ENCODE measurements around the gene IGSF21.
"Not testable (repeated sequence)": the region's sequence is repeated elsewhere in the genome, so short reads cannot be mapped to it uniquely, and the experiment has no call there.

Gene IGSF21

DNA sequence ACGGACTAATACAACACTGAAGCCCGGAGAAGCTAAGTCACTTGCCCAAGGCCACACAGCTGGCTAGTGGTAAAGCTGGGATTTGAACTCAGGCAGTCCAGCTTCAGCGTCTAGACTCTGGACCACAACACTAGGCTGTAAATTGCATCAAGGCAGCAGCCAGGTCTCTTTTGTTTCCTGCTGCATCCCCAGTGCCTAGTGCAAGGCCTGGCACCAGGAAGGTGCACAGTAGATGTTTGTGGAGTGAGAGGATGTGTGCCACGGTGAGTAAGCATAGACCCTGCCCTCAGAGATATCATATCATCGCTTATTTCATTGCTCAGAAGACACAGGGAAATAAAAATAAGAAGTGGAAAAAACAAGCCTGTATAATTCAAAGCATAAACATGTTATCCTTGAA lies 40.9 kb downstream of the IGSF21 start:
- DNase-seq = no peak

DNA sequence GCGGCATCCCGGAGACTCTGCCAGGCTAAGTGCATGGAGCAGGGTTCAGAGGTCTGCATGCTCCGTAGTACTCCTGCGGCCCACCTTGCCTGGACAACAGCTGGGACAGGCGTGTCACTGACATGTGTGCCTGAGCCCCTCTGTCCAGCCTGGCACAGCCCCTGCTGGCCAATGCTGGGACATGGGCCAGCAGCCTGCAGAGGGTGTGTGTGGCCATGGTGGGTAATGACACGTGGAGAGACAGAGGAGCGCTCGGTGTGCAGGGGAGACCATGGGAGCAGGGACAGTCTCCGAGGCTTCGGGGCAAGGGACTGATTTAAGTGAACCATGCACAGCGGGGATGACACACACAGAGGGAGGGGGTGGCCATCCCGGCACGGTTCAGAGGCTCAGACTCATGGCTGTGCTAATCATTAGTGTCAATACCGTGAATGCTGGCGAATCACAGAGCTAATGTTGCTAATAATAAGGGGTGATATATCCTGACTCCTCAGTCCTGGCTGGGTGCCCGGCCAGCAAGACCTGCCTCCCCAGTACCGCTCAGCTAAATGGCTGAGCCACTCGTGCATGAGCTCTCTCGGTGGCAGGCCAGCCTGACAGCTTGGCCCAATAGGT lies 41.5 kb downstream of the IGSF21 start:
- DNase-seq = no peak

DNA sequence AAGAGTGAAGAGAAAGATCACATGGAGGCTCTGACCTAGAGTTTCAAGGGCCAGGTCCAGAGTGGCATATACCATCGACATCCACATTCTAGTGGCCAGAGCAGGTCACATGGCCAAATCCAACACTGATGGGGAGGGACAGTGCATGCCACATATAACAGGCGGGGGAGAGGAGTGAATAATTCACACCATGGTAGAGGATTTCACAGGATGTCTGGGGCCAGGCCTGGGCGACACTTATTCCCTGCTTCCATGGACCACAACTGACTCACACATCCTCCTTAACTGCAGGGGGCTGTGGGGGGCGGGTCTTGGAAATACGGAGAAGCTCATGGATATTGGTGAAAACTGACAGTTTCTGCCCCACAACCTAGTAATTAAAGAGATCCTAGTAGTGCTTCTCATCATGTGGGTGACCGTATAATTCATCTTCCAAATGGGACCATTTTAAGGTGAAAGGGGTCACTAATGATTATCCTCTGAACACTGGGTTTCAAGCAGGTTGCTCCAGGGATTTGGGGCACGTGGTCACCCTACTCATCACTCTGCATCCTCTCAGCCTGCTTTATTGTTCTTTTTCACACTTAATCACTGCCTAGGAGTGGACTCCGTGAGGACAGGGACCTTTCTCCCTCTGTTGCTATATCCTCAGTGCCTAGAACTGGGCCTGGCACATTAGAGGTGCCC lies 44.0 kb downstream of the IGSF21 start:
- no peak for DNase-seq

DNA sequence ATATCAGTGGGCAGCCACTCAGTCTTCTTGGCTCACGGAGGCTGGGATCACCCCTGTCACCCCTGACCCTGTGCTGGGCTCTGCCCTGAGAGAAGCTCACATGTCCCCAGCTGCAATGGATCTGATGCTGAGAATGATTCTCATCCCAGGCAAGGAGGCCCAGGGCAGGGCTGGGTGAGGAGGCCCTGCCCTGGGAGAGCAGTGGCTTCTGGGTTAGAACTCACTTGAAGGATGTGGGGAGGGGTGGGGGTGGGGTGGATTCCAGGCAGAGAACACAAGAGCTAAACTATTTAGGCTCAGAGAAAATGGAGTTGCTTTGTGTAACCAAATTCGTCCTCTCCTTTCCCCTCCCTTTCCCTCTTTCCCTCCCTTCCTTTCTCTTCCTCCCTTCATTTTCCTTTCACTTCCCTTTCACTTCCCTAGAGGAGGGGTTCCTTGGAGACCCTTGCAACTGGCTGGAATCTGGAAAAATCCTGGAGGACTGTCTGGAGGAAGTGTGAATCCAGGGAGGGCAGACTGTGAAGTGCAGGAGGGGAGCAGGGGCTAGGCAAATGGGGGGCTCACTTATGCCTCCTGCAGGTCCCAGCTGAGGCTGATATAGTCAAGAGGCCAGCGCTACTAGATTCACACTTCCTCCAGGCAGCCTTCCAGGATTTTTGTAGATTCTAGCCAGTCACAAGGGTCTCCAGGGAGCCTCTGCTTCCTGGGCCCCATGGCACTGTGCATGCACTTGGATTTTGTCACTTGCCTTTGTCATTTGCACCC lies 47.0 kb downstream of the IGSF21 start:
- DNase-seq = no peak

DNA sequence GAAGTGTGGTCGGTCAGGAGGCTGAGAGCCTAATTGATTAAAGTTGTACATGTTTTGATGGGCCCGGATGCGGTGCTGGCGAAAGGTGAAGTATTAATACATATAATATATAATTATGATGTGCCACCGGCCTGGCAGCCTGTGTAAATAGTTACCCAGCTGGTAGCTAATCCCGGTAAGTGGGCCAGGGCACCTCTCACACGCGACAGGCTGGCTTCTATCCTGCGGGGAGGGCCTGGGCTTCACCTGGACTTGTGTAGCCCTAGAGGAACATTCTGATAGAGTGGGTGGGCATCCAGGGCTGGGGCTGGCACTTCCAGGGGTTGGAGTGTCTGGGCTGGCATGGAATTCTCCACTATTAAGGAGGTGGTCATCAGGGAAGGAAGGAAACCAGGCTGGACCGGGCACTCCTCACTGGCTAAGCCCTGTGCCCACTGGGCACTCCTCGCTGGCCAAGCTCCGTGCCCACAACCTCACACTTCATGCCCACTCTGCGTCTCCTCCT lies 48.3 kb downstream of the IGSF21 start:
- no peak for DNase-seq

DNA sequence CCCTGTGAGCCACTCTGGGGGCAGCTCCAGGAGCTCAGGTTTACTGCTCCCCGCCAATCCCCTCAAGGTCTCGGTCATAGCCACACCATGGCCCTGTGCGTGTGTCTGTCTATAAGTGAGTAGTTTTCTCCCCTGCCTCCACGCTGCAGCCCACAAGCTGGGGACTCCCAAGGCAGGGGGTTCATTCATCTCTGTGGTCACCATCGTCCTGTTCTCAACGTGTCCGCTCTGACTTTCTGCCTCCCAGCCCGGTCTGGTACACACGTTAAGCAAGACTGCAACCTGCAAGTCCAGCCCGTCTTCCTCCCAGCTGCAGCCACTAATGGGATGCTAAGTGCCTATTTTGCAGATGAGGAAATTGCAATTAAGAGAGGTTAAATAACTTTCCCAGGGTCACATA lies 49.8 kb downstream of the IGSF21 start:
- no peak for DNase-seq

DNA sequence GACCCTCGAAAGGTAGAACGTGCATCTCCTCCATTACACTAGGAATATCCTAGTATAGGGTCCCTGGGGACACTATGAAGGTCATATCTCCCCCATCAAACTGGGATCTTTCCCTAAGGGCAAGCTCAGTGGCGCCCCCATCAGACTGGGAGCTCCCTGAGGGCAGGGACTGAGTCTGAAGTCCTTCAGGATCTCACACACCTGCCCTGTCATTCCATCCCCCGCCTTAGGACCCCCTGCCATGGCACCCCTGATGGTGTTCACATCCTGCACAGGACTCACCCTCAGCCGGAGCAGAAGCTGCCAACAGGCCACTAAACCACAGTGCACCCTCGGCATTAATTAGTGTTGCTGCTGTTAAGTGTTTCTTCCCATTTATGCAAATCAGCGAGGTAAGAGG lies 50.4 kb downstream of the IGSF21 start:
- no peak for DNase-seq

DNA sequence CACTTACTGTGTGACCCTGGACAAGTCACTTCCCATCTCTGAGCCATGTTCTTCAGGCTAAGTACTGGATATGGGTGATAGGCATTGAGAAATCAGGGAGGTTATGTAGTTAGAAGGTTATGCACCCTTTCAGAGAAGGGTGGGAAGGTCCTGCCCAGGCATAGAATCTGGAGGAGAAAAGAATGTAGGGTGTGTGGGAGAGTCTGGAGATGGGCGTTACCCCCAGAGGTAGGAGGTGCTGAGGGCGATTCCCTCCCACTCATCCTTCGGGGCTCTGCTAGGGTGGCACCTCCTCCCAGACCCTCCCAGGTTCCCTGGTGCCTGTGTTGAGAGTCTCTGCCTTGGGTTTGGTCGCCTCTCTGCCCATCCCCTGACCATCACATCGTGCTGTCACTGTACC lies 51.1 kb downstream of the IGSF21 start:
- DNase-seq = no peak

DNA sequence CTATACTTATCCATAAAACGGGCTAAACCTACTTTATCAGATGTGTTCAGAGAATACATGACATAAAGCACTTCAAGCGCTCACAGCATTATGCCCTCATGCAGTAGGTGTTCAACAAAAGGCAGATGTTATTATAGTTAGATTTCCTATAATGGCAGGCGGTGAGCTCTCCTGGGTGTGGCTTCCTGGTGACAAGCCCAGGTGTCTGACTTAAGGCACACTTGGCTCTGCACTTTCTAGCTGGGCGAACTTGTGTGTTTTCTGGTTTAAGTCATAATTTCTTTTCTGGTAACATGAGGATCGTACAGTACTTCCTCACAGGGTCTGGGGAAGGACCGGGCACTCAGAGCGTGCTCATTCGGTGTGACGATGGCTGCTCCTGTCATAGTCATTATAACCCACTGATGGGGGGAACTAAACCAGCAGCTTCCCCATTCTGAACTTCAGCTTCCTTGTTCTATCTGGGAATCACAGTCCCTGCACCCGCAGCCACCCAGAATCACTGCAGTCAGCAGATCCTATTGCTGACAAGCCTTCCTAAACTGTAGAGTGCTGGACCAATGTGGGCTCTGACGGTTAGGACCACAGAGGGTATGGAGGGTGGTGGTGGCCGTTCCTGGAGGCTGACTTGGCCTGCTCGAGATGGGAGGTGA lies 52.8 kb downstream of the IGSF21 start:
- no peak for DNase-seq

DNA sequence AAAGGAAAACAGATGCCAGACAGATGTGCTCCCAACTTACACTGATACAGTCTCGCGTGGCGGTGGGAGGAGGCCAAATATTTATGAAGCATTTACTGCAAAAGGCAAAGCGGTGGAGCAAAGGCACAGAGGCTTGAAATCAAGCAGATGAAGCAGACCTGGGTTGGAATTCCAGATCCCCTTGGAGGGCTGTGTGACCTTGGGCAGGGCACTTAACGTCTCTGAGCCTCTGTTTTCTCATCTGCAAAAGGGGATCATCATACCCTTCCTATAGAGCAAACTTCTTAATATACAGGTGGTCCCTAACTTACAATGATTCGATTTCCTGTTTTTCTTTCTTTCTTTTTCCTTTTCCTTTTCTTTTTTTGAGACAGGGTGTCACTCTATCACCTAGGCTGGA lies 54.1 kb downstream of the IGSF21 start:
- no peak for DNase-seq

DNA sequence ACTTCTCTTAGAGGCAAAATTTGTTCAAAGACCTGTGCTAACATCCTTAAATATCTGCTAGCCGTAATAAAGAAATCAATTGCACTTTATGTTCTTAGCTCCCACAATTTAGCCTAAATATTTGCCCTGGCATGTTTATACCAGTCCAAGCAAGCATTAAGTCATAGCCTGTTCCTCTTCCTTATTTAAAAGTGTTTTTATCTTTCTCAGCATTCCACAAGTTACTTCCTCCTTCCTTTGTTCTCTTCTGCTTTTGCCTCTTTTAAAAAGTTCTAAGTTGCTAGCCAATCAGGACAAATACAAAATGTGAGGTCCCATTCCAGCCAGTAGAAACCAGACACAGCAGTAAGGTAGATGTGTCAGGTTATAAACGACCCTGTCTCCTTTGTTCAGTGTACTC lies 58.0 kb downstream of the IGSF21 start:
- not testable (repeated sequence) for DNase-seq

DNA sequence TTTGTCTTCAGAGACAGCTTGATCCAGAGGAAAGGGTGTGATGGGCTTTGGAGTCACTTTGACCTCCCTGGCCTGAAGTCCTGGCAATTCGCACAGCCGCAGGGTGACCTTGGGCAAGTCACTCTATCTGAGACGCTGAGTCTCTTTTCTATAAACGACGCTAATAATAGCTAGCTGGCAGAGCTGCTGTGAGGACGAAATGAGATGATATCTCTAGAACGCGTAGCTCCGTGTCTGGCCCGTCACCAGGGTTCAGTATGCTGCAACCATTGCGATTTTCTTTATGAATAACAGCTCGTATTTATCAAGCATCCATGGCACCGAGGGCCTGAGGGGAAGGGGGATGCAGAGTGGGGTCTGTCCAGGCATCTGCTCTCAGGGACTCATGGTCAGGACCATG lies 58.7 kb downstream of the IGSF21 start:
- no peak for DNase-seq

DNA sequence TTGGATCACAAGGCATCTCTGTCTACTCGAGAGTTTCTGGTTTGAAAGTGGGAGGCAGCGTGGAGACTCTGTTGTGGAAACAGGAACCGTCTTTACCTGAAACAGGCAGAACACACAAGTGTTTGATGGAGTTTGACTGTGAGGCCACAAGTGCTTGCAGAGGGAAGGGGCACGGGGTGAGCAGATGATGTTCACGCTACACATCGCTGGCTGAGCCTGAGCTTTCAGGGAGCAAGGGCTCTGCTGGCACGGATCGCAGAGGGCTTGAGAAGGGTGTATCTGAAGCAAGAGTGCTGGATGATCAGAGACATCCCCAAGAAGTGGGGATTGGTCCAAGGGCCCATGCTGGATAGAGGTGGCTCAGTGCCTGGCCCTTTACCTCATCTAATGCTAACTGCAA lies 59.3 kb downstream of the IGSF21 start:
- no peak for DNase-seq

DNA sequence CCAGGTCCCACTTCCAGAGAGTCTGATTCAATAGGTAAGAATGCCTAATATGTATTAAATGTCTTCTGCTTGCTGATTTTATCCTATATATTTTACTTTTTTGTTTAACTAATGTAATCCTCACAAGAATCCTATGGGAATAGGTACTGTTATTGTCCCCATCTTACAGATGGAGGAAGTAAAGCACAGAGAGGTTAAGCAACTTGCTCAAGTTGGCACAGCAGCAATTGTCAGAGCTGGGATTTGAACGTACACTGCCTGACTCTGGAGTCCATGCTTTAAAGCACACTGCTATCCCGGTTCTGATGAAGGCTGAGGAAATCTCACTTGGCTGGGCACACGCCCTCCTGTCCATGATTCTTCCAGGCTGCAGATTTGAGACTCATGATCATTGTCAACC lies 62.8 kb downstream of the IGSF21 start:
- DNase-seq = no peak

DNA sequence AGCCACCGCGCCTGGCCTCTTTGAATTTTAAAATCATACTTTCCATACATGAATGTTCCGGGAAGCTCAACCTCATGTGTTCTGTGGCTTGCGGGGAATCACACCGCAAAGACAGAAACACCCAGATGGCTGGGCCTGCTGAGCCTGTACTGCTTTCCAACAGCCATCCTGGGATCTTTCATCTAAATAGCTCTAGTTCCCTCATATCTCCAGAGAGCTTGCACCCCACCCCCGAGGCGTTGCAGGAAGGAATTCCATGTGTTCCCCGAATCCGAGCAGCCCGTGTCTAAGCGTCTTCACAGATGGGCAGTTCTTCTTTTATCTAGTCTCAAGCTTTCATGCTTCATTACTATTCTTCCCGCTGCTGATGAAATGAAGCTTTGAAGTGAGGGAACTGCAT lies 66.4 kb downstream of the IGSF21 start:
- DNase-seq = no peak

DNA sequence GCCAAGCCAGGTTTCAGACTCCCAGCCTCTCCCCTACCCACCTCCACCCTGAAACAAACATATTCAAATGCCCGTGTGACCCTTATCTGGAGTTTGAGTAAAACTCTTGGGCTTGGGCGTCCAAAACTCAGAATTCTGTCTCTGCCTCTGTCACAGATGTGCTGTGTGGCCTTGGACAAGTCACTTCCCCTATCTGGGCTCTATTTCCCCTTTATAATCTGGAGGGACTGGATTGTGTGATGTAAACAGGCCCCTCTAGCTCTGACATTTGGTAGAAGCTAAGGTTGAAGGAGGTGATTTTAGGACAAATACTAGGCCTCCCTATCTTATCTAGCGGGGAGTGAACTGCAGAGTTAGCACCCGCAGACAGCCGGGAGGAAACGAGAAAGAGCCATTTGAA lies 67.5 kb downstream of the IGSF21 start:
- DNase-seq = no peak

DNA sequence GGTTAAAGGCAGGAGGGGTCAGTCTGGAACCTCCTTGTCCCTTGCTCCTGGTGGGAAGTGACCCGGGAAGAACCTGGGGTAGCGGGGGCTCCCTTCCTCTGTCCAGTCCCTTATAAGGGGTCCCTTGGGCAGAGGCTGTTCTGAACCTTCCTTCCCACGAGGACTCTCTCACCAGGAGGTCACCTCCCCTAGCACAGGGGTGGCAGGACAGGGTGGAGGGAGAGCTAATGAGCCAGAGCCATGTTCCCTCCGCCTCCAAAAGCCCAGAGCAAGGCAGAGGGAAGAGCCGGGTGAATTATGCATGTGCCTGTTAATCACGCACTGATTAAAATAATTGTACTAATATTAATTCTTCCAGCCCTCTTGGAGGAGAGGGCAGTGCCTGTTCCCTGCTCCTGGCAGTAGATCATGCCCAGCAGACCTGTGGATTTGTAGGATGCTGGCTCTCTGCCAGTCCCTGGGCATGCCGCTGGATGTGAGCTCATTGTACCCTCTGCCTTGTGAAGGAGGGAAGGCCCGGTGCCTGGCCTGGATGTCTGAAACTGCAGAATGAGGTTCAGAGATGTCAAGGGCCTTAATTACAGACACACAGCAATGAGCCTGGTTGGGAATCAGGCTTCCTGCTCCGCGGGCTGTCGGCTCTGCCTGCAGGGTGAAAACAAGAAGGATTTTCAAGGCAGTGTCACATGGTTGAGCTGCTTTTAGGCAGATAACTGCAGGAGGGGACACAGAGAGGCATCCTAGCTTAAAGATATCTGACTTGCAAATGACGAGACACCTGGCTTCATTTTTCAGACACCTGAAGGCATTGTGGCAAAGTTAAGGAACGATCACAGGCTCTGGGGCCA lies 68.2 kb downstream of the IGSF21 start:
- DNase-seq = no peak

DNA sequence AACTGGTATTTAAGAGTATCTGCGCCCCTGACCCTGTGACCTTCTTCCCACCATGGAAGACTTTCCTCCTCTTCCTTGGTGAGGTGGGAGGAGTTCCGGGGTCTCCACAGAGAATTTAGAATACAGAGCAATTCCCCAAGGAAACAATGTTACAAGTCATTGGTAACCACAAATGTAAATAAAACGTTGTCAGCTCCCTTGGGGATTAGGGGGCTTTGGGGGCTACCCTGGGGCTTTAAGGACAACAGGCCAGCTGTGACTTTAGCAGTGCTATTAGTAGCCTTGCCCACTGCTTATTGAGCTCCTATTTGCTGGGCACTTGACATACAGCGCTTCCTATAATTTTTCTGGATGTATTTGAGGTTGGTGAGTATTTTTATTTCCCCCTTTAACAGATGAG lies 69.0 kb downstream of the IGSF21 start:
- DNase-seq = no peak

DNA sequence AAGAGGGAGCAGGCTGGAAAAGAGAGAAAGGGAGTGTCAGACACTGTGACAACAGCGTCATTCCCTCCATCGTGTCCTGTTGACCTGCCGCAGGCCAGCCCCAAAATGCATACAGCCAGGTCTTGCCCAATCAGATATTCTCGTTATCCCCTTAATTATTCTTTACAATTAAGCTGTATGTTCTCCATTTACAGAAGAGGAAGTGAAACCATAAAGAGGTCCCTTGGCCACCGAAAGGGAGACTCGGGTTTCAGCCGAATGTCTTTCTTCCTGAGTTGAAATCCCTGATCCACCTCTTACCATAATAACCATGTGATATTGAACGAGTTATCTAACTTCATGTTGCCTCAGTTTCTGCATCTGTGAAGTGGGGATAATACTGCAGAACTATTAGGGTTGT lies 70.5 kb downstream of the IGSF21 start:
- DNase-seq = no peak

DNA sequence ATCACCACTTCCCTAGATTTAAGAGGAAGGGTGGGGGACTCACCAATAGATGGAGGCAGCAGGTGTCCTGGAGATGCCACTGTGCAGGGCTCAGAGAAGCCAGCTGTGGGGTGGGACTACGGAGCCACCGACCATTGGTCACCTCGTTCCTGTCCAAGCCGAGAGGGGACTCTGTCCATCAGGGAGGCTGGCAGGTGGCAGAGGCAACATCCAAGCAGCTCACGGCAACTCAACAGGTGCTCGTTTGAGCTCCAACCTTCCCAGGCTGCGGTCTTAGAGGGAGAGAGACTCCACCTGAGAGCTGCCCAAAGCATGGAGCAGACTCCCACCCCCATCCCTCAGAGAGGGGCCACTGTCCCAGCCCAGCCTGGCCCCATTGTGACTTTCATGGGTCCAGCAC lies 71.4 kb downstream of the IGSF21 start:
- DNase-seq = no peak

DNA sequence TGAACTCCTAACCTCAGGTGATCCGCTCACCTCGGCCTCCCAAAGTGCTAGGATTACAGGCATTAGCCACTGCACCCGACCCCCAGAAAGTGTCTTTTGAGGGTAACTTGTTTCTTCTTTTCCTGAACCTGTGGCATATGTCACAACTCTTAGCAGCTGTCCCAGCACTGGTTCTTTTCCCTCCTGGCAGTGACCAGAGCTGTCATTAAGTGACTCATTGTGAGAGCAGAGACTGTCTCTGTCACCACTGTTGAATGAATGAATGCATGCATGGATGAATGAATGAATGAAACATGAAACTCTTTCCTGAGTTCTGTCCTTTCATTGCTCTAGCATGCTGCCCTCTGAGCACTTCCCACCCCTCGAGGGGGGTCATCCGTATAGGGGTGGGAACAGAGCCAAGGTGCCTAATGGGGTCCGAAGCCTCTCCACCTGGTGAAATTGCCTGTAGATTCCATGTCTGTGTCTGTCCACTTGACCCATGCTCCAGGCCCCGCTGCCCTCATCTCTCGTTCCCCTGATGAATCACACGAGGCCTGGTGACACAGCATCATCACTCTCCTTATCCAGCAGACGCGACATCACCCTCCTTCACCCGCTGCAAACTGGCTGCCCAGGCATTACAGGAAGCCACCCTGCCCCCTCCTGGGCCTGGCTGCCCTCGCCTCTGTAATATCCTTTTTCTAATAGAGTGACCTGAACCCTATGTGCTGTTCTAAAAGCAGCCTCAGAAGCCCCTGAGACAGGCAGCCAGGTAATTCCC lies 75.0 kb downstream of the IGSF21 start:
- no peak for DNase-seq

DNA sequence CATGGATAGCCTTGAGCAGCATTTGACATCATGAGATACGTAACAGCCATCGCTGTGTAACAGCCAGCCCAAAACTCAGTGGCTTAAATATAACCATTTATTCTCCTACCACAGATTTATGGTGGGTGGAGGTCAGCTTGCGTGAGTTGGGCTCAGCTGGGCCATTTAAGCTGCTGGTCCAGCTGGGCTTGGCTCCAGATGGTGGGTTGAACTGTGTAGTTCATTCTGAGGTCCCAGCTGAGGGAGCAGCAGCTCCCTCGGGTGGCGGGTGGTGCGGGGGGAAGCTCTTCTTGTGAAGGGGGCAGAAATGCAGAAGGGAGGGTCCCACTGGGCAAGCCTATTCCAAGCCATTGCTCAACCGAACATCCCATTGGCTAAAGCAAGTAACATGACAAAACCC lies 75.9 kb downstream of the IGSF21 start:
- DNase-seq = no peak

Measured in SIG-M5 (cell line).